ENCODE data around the gene TMEM40. TPM values are rescaled to one million over a fixed set of nuclear protein-coding genes. Genes with fewer than 3 reads are reported as not detected.
"Not testable (repeated sequence)": the region's sequence is repeated elsewhere in the genome, so short reads cannot be mapped to it uniquely, and the experiment has no call there.

Gene TMEM40
- total RNA-seq, 1 experiment from 2014 or later, result not detected

- peak; percentile 49 for DNase-seq (ENCODE audit: low read depth)
Measured at GRCh38 chr3:12751571-12751970, 7.5 kb downstream of the TMEM40 start.

DNA sequence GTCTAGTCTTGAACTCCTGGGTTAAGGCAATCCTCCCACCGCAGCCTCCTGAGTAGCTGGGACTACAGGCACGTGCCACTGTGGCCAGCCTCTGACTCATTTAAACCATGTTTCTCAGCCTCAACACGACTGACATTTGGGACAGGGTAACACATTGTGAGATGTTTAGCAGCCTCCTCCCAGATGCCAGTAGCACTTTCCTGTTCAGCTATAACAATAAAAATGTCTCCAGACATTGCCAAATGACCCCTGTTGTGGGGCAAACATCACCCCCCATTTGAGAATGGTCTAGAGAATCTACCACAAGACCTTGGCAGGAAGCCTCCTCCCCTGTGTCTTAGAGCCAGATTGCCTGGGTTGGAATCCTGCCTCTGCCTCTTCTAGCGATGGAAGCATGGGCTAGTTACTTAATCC lies 8.4 kb downstream of the TMEM40 start:
- DNase-seq (ENCODE audit: low read depth), result peak; percentile 93

DNA sequence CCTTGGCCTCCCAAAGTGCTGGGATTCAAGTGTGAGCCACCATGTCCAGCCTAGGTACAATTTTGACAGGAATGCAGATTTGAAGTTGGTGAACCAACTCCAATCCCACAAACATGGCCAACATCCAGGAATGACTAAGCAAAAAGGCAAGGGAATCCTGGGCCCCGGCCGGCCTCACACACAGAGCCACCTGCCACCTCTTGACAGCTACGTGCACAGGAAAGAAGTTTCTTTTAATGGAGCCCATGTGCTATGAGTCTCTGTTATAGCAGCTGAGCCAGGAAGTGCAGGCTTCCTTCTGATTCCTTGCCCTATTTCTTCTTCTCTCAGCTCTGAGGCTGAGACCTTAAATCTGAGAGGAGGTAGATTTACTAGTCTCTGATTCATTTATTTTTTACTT lies 8.8 kb downstream of the TMEM40 start:
- DNase-seq (ENCODE audit: low read depth), result peak; percentile 89

DNA sequence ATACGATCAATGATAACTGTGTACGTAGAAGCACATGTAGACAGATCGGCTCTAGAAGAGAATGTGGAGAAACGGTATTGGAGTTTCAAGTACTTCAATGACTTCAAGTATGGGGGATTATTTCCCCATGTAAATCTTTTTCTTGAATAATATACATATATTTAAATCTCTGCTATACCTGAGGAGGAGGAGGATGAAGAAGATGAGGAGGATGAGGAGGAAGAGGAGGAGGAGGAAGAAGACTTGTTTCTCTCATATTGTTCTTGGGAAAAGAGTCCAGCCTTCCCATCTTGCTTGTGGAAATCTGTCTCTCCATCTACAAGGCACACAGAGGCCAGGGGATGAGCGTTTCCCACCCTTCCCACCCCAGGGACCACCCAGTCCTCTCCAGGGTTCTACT lies 10.6 kb downstream of the TMEM40 start:
- no peak for DNase-seq (ENCODE audit: low read depth)

GRCh38 chr3:12746419-12746818 lies 12.6 kb downstream of the TMEM40 start:
- DNase-seq (ENCODE audit: low read depth), result no peak

DNA sequence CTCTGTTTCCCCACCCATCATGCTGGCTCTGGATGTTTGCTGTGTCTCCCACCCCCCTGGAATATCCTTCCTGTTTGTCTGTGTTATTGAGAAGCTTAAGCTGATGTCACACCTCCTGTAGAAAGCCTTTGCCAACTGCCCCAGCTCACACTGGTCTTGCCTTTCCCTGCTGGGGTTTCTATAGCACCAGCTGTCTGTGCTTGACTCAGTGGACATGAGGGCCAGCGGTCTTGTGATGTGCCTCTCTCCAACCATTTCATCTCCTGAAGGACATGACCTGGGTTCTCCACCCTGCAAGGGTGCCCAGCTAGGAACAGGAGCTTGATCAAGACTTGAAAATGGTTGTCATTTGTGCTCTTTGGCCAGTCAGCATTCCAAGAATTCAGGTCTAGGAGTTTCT lies 14.7 kb downstream of the TMEM40 start:
- DNase-seq (ENCODE audit: low read depth), result no peak

DNA sequence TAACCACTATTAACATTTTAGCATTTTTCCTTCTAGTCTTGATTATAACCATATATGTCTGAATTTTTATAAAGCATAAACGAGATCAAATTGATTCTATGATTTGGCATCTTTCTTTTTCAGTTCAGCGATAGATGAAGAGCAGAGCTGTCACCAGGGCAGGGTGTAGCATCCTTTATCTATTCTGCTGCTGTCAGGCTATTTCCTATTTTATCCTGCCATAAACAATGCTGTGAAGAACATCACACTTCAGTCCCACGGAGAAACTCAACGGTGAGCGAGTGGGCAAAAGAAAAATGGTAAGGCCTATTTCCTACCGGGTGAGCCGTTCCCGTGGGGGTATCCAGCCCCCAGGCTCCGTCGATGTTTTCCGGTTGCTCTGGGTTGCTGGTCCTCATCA lies 15.5 kb downstream of the TMEM40 start:
- DNase-seq (ENCODE audit: low read depth), result no peak

DNA sequence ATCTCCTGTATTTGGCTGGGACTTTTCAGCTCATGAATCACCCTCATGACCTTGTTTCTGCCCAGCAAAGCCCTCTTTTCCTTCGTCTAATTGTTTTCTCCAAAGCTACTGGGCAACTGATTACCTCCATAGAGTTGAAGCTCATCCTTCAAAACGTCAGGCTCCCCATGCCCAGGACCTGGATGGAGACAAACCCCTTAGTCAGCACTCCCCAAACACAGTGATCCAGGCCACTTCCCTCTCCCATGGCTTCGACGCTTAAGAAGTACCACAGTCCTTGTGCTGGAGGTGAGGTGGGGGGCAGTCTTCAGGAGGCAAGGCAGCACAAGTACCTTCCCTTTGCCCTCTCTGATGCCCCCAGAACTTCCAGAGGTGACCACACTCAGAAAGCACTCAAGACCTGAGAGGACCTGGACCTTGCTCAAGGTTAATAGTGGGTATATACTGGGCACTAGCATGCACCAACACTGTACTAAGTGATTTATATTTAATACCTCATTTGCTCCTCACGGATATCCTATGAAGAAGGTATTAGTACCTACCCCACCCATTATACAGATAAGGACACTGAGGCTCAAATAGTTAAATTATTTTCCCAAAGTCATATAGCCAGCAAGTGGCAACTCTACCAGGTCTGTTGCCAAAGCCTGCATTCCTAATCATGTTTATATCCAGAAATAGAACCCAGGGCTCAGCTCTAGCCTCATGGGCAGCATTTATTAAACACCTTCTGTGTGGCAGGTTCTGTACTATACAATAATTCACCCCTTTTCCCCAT lies 16.5 kb downstream of the TMEM40 start:
- no peak for DNase-seq (ENCODE audit: low read depth)

- no peak for DNase-seq (ENCODE audit: low read depth)
Measured at GRCh38 chr3:12741209-12741608, 17.9 kb downstream of the TMEM40 start.

- DNase-seq (ENCODE audit: low read depth), result no peak
Measured at GRCh38 chr3:12737833-12738232, 21.2 kb downstream of the TMEM40 start.

- no peak for DNase-seq (ENCODE audit: low read depth)
Measured at GRCh38 chr3:12737319-12737718, 21.7 kb downstream of the TMEM40 start.

DNA sequence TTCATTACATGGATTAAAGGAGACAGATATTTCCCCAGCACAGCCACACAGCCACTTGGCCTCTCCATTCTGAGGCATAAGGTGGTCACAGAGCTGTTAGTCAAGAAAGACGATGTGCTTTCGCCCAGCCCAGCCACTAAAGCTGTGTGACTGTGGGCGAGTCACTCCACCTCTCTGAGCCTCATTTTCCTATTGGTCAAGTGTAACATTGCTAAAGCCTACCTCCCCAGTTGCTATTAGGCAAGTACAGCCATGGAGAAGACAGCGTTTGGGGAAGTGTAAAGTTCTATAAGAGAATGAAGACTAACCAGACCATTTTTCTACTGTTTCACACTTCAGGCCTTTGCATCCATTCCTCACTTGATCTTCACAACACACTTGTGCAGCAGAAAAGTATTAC lies 24.1 kb downstream of the TMEM40 start:
- DNase-seq (ENCODE audit: low read depth), result no peak

- no peak for DNase-seq (ENCODE audit: low read depth)
Measured at GRCh38 chr3:12733566-12733965, 25.5 kb downstream of the TMEM40 start.

GRCh38 chr3:12730506-12731242 lies 28.4 kb downstream of the TMEM40 start:
- peak; percentile 47 for DNase-seq (ENCODE audit: low read depth)

GRCh38 chr3:12729051-12729651 lies 29.9 kb downstream of the TMEM40 start:
- DNase-seq (ENCODE audit: low read depth), result peak; percentile 66

GRCh38 chr3:12727937-12728336 lies 31.1 kb downstream of the TMEM40 start:
- DNase-seq (ENCODE audit: low read depth), result no peak

DNA sequence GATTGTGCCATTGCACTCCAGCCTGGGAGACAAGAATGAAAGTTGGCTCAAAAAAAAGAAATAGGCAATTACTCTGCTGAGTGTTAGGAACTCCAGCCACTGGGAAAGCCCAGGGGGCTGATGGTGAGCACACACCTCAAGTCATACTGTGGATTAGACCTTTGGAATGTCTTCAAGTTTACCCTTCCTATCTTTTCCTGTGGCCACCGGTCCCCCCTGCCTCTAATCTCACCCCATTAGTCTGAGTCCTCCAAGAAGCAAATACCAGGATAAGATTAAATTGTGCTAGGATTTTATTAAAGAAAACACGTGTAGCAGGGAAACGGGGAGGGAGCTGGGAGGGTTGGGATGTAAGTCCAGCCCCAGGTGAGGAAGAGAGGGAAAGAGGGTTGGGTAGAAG lies 31.6 kb downstream of the TMEM40 start:
- no peak for DNase-seq (ENCODE audit: low read depth)

GRCh38 chr3:12725436-12725835 lies 33.6 kb downstream of the TMEM40 start:
- no peak for DNase-seq (ENCODE audit: low read depth)

- no peak for DNase-seq (ENCODE audit: low read depth)
Measured at GRCh38 chr3:12724794-12725193, 34.3 kb downstream of the TMEM40 start.

DNA sequence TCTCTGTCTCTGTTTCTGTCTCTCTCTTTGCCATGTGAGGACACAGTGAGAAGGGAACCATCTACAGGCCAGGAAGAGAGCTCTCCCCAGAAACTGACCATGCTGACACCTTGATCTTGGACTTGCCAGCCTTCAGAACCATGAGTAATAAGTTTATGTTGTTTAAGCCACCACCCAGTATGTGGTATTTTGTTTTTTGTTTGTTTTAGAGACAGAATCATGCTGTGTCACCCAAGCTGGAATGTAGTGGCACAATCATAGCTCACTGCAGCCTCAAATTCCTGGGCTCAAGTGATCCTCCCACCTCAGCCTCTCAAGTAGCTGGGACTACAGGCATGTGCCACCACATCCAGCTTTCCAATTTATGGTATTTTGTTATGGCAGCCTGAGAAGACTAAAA lies 35.7 kb downstream of the TMEM40 start:
- not testable (repeated sequence) for DNase-seq (ENCODE audit: low read depth)

GRCh38 chr3:12722226-12722625 lies 36.8 kb downstream of the TMEM40 start:
- DNase-seq (ENCODE audit: low read depth), result no peak

DNA sequence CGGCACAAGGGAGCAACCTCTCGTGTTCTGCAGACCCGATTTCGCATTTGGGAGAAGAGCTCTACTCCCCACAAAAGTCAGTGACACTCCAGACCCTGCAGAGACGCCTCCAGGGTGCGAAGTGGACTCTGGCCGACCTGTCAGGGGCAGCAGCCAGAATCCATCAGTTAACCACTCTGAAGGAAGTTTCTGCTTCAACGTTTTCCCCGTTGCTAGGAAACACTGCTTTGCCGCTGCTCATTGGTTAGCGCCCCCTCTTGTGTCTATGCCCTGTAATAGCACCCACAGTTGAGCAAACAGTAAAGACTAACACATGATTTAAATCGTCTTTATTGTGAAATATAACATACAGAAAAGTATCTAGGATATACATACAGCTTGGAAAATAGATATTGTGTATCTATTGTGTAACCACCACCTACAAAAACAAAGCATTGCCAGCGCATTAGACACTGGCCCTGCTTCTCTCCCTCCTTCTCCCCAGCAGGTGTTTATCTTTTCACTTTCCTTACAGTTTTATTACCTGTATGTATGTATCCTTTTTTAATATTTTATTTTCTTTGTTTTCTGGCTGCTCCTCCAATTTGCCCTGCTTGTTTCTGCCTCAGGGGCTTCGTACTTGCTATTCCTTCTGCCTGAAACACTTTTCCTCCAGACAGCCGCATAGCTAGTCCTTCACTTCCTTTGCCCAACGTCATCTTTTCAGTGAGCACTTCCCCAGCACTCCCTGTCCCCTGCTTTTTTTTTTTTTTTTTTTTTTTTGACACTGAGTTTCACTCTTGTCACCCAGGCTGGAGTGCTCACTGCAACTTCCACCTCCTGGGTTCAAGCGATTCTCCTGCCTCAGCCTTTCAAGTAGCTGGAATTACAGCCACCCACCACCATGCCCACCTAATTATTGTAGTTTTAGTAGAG lies 38.8 kb downstream of the TMEM40 start:
- DNase-seq (ENCODE audit: low read depth), result peak; percentile 83
